GM13977 (cell line): ENCODE data around the gene CZIB.

Source experiments
- DNase-seq: peaks from one replicate; pipeline ENCODE4 v3.0.0; 2012; ENCODE audit warnings: low spot score
- CTCF ChIP-seq: IDR thresholded peaks from 2 replicates; pipeline ENCODE4 v1.5.1; 2012; ENCODE audit warnings: mild to moderate bottlenecking, control low read depth; ENCODE audit not compliant: insufficient read depth; ENCODE audit errors: extremely low read depth, missing control alignments
- in situ Hi-C: fragments of 300-500 bp; cut with MboI; formaldehyde crosslinking; loops from one replicate; pipeline ENCODE4 v1.12.0; 2022; ENCODE audit warnings: low sequenced_read_pairs, low pct_unique_long_range_greater_than_20kb, mixed read lengths, inconsistent platforms; ENCODE audit not compliant: unreplicated experiment

CZIB gene

GRCh38 chr1:53255031-53255430 lies 34.6 kb upstream of the CZIB start:
- in situ Hi-C loops = no loop called here

GRCh38 chr1:53254011-53254640 lies 33.7 kb upstream of the CZIB start:
- in situ Hi-C loops = no loop called here
- DNase-seq = no peak
- TF ChIP-seq CTCF = no peak

More at GRCh38 chr1:53255031-53255430, 34.6 kb upstream of the CZIB start:
- no peak for DNase-seq
- no peak for TF ChIP-seq CTCF

- no peak for DNase-seq
- in situ Hi-C loops = no loop called here
- TF ChIP-seq CTCF = no peak
Measured at GRCh38 chr1:53250325-53250724, 29.9 kb upstream of the CZIB start.

GRCh38 chr1:53249706-53250105 lies 29.3 kb upstream of the CZIB start:
- in situ Hi-C loops = no loop called here
- no peak for DNase-seq
- TF ChIP-seq CTCF = no peak

GRCh38 chr1:53246261-53247134 lies 26.1 kb upstream of the CZIB start:
- no peak for TF ChIP-seq CTCF
- DNase-seq = no peak
- in situ Hi-C loops = no loop called here

- in situ Hi-C loops = no loop called here
- TF ChIP-seq CTCF = no peak
- DNase-seq = no peak
Measured at GRCh38 chr1:53244141-53244540, 23.7 kb upstream of the CZIB start.
